ENCODE results near the gene PTPRK. TPM values are rescaled to one million over a fixed set of nuclear protein-coding genes. Genes with fewer than 3 reads are reported as not detected.

The PTPRK gene
- total and polyA plus RNA-seq, 9 of the 15 experiments (the other 6 are each of a cell fraction or from before 2014, with no cell fraction given): 0.04 to 0.51 TPM; not detected in 7

GRCh38 chr6:128319157-128319556 lies 201.2 kb downstream of the PTPRK start (continued):
- TF ChIP-seq MXI1 (IDR thresholded peaks at IDR 0.05; ENCODE audit: low read depth, low read length): no peak
- TF ChIP-seq SREBF2 (CRISPR knock-in tag; IDR thresholded peaks at IDR 0.05): no peak
- TF ChIP-seq ZC3H4 (CRISPR knock-in tag; IDR thresholded peaks at IDR 0.05; ENCODE audit: borderline replicate concordance): no peak
- no peak for TF ChIP-seq ZFPM2 (CRISPR knock-in tag; IDR thresholded peaks at IDR 0.05)
- TF ChIP-seq, protein P1, sequence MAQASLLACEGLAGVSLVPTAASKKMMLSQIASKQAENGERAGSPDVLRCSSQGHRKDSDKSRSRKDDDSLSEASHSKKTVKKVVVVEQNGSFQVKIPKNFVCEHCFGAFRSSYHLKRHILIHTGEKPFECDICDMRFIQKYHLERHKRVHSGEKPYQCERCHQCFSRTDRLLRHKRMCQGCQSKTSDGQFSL (CRISPR knock-in tag; IDR thresholded peaks at IDR 0.05): no peak
- TF ChIP-seq, protein P1 (tag; IDR thresholded peaks at IDR 0.05): no peak
- TF ChIP-seq FOXP1 (CRISPR knock-in tag; IDR thresholded peaks at IDR 0.05): no peak
- no peak for TF ChIP-seq SRSF1 (IDR thresholded peaks at IDR 0.05; ENCODE audit: low read depth, low read length)
- no peak for TF ChIP-seq HLTF (IDR thresholded peaks at IDR 0.05)
- TF ChIP-seq ATF4 (CRISPR knock-in tag; IDR thresholded peaks at IDR 0.05): no peak
- no peak for TF ChIP-seq TFAM (CRISPR knock-in tag; conservative IDR thresholded peaks at IDR 0.05)

All from K562 (cell line).